ENCODE results near the gene EVA1B. TPM values are rescaled to one million over a fixed set of nuclear protein-coding genes. Genes with fewer than 3 reads are reported as not detected.

Gene EVA1B
- total and polyA plus RNA-seq, 2 of the 4 experiments (the other 2 are of a cell fraction) = 49.8 to 64.6 TPM

DNA sequence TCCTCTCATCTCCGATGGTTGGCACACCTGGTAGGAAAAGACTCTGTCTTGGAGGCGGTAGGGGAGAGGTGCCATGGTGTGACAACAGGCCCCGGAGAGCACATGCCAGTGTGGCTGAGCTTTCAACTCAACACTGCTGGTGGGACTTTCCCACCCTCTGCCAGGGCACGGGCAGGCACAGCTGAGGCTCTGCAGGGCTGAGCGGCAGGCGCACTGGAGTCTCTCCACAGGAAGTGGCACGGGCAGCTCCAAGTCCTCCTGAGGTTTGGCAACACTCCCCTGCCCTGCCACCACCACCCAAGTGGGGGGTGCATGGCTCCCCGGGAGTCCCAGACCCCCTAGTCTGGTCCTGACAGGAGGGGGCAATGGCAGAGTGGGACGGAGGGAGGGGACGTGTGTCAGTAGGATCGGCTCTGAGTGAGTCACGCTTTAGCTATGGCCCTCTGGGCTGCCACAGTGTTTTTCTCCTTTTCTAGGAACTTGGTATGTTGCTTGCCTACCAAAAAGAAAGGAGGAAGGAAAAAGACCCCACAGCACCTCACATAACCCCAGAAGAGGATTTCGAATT, 27.3 kb upstream of the EVA1B start:
- dilution Hi-C loops (cut with HindIII; ENCODE audit: low sequenced_read_pairs, unreplicated experiment) = no loop called here
- TF ChIP-seq, protein P1, sequence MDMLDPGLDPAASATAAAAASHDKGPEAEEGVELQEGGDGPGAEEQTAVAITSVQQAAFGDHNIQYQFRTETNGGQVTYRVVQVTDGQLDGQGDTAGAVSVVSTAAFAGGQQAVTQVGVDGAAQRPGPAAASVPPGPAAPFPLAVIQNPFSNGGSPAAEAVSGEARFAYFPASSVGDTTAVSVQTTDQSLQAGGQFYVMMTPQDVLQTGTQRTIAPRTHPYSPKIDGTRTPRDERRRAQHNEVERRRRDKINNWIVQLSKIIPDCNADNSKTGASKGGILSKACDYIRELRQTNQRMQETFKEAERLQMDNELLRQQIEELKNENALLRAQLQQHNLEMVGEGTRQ (IDR thresholded peaks at IDR 0.05; ENCODE audit: low read depth, low read length) = no peak
- TF ChIP-seq MXI1 (IDR thresholded peaks at IDR 0.05; ENCODE audit: borderline replicate concordance, low read depth, low read length) = no peak
- peak; percentile 47; the same call in 1 of the 2 replicates for TF ChIP-seq BHLHE40 (IDR thresholded peaks at IDR 0.05; ENCODE audit: low read depth, low read length)
- peak; percentile 70 for TF ChIP-seq FOS (IDR thresholded peaks at IDR 0.05; ENCODE audit: low read depth, low read length)
- no peak for TF ChIP-seq RAD21 (IDR thresholded peaks at IDR 0.05; ENCODE audit: low read length)
- TF ChIP-seq MAZ (IDR thresholded peaks at IDR 0.05; ENCODE audit: borderline replicate concordance, low read depth, low read length) = peak; percentile 95
- Histone ChIP-seq H3K14ac (replicated peaks; ENCODE audit: low read depth, low read length) (peak overlapping the region; percentile 98), H4K91ac (ENCODE audit: insufficient read depth, low read depth, low read length) (peak overlapping the region; percentile 100), H3K4me1 (ENCODE audit: control insufficient read depth, insufficient read depth, low read length) (peaks cover 45% of the 10 kb centered on the region), H4K8ac (ENCODE audit: low read depth in 2 of 2, low read length in 2 of 2) (peak overlapping the region; percentile 78 to 98), H3K56ac (ENCODE audit: extremely low read depth, insufficient read depth, low read length) (peak overlapping the region; percentile 97), H3K27me3 (ENCODE audit: control insufficient read depth, insufficient read depth, low read length) (no peaks in the 10 kb centered on the region), H3K4me2 (ENCODE audit: low read depth, low read length) (peak overlapping the region; percentile 53), H2BK120ac (ENCODE audit: low read depth, low read length) (peak overlapping the region; percentile 99), H3K9me3 (ENCODE audit: control insufficient read depth, insufficient read depth, low read length) (no peaks in the 10 kb centered on the region), H3K4ac (ENCODE audit: low read depth, low read length) (peak overlapping the region; percentile 100), H2AK9ac (replicated peaks; ENCODE audit: low read depth, low read length, poor library complexity) (peak overlapping the region; percentile 100), H2BK15ac (ENCODE audit: low read depth, low read length) (peak overlapping the region; percentile 97), H3K79me1 (ENCODE audit: low read depth in 1 of 2, low read length in 2 of 2) (peaks cover 13 to 70% of the 10 kb centered on the region in 2 experiments; a peak in 3 of 4 replicates), H3K36me3 (ENCODE audit: control insufficient read depth, insufficient read depth, low read length) (peaks cover 49% of the 10 kb centered on the region), H3K27ac (ENCODE audit: insufficient read depth, low read length) (peak overlapping the region; percentile 91), H3K9me1 (ENCODE audit: insufficient read depth, low read length) (peaks cover 37% of the 10 kb centered on the region), H3K18ac (ENCODE audit: low read depth, low read length) (peak overlapping the region; percentile 81), H4K5ac (ENCODE audit: low read depth, low read length) (peak overlapping the region; percentile 77), H2AFZ (replicated peaks; ENCODE audit: low read length, poor library complexity) (peak overlapping the region; percentile 86), H4K20me1 (ENCODE audit: insufficient read depth, low read length) (no peaks in the 10 kb centered on the region), H3K23ac (ENCODE audit: low read depth, low read length) (peak overlapping the region; percentile 99), H2AK5ac (ENCODE audit: low read depth, low read length) (peak overlapping the region; percentile 99), H2BK20ac (ENCODE audit: low read depth, low read length) (peak overlapping the region; percentile 98), H3K9ac (ENCODE audit: low read depth, low read length) (peak overlapping the region; percentile 50), H2BK5ac (ENCODE audit: low read depth, low read length, poor library complexity, severe bottlenecking) (peak overlapping the region; percentile 99), H3K4me3 (ENCODE audit: insufficient read depth, low read depth, low read length) (no peak overlapping the region)
- ATAC-seq (ENCODE audit: low read depth) (peak; percentile 73), DNase-seq (peak; percentile 80)
- ChIA-PET CTCF (interaction anchor here (1.0 to 3.2 kb wide), 4 partner anchors 8 to 27 kb away, joined by 4 to 18 read pairs (median 10); partner anchors contain the start of gene EVA1B), POLR2A (ENCODE audit: unreplicated experiment) (interaction anchor here (1.2 kb wide), 1 partner anchor 36 kb away, joined by 3 read pairs; no protein-coding TSS in a partner anchor)
- WGBS, 2 experiments (ENCODE audit: extremely low coverage in 2 of 2, insufficient read length in 1 of 2) = 58% methylated on average over 2 of the region's 13 CpGs; no CpG with 5 or more reads in 1 of the 2 experiments
- intact Hi-C loops (cut with micrococcal nuclease) = loop anchor here (2.0 kb wide), 2 partner anchors 28 to 70 kb away; partner anchors contain the start of gene EVA1B
- in situ Hi-C loops (cut with MboI; ENCODE audit: low sequenced_read_pairs) = no loop called here
- no TSS peak for BruUV-seq (replicated peaks)

All from IMR-90 (cell line).